Measurements from ENCODE around the gene NIM1K.
"Not testable (repeated sequence)": the region's sequence is repeated elsewhere in the genome, so short reads cannot be mapped to it uniquely, and the experiment has no call there.

Gene NIM1K

GRCh38 chr5:43255704-43256103 is 63.7 kb downstream of the NIM1K start:
- H3K4me3 ChIP-seq (ENCODE audit: low read depth, low read length) = no peak overlapping the region
- no peak for TF ChIP-seq CTCF (IDR thresholded peaks at IDR 0.05; ENCODE audit: borderline replicate concordance, insufficient read depth, low read depth, low read length)

- no peak overlapping the region for H3K4me3 ChIP-seq (ENCODE audit: low read depth, low read length)
- TF ChIP-seq CTCF (IDR thresholded peaks at IDR 0.05; ENCODE audit: borderline replicate concordance, insufficient read depth, low read depth, low read length) = no peak
Observed at GRCh38 chr5:43256261-43256966, 64.4 kb downstream of the NIM1K start.

- no peak overlapping the region for H3K4me3 ChIP-seq (ENCODE audit: low read depth, low read length)
- TF ChIP-seq CTCF (IDR thresholded peaks at IDR 0.05; ENCODE audit: borderline replicate concordance, insufficient read depth, low read depth, low read length) = no peak
Observed at GRCh38 chr5:43258116-43258515, 66.1 kb downstream of the NIM1K start.

- not testable (repeated sequence) for H3K4me3 ChIP-seq (ENCODE audit: low read depth, low read length)
Observed at GRCh38 chr5:43262269-43262668, 70.2 kb downstream of the NIM1K start.

GRCh38 chr5:43268188-43268820 is 76.3 kb downstream of the NIM1K start:
- no peak for TF ChIP-seq CTCF (IDR thresholded peaks at IDR 0.05; ENCODE audit: borderline replicate concordance, insufficient read depth, low read depth, low read length)
- no peak overlapping the region for H3K4me3 ChIP-seq (ENCODE audit: low read depth, low read length)

GRCh38 chr5:43270645-43271044 is 78.6 kb downstream of the NIM1K start:
- no peak overlapping the region for H3K4me3 ChIP-seq (ENCODE audit: low read depth, low read length)
- TF ChIP-seq CTCF (IDR thresholded peaks at IDR 0.05; ENCODE audit: borderline replicate concordance, insufficient read depth, low read depth, low read length) = no peak

- H3K4me3 ChIP-seq (ENCODE audit: low read depth, low read length) = no peak overlapping the region
- TF ChIP-seq CTCF (IDR thresholded peaks at IDR 0.05; ENCODE audit: borderline replicate concordance, insufficient read depth, low read depth, low read length) = no peak
Observed at GRCh38 chr5:43273552-43273951, 81.5 kb downstream of the NIM1K start.

Data from GM12875 (cell line).